ENCODE results near the gene CSRP2.

DNA sequence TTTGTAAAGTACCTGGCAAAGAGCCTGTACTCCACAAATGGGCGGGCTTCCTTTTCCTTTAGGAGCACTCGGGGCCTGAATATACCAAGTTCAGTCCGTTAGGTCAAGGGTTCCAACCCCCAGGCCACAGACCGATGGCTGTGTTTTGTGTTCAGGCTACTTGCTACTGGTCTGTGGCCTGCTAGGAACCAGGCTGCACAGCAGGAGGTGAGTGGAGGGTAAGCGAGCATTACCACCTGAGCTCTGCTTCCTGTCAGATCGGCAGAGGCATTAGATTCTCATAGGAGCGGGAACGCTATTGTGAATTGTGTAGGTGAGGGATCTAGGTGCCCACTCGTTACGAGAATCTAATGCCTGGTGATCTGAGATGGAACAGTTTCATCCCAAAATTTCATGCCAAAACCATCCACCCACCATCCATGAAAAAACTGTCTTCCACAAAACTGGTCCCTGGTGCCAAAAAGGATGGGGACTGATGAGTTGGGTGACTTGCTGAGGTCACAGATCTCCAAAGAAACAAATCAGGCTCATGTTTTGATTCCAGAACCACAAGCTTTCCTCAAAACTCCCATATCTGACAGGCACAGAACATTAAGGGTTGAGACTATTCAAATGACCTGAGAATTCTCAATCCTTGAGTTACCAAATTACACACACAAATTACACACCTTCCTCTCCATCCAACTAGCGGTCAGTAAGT is 4.2 kb downstream of the CSRP2 start:
- TF ChIP-seq CTCF (IDR thresholded peaks at IDR 0.05) (no peak), POLR2AphosphoS5 (IDR thresholded peaks at IDR 0.05) (no peak)

Measured in stomach (tissue), 4 donors.